ENCODE results near the gene EEIG2. TPM values are rescaled to one million over a fixed set of nuclear protein-coding genes. Genes with fewer than 3 reads are reported as not detected.

The EEIG2 gene
- polyA plus RNA-seq, 2 of the 4 experiments (the other 2 are of a cell fraction) = 5.3 to 7.9 TPM

DNA sequence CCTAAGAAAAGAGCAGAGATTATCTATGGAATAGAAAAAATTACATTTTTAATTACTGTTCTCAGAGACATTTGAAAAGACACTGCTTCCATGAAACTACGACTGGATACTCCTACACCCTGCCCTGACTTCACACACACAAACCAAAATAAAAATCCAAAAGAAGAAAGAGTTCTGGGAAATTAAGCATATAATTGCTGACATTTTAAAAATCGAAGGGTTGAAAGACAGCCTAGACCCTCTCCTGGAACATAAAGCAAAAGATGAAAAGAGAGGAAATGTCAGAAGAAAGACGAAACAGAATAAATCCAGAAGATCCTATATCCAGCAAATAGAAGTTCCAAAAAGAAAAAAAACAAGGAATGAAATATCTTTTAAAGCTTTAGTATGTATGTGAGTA lies 32.8 kb upstream of the EEIG2 start (continued):
- no peak for TF ChIP-seq REST (IDR thresholded peaks at IDR 0.05)
- no peak for TF ChIP-seq EHF (CRISPR knock-in tag; IDR thresholded peaks at IDR 0.05)
- no peak for TF ChIP-seq MAX (IDR thresholded peaks at IDR 0.05)
- no peak for TF ChIP-seq RCOR1 (IDR thresholded peaks at IDR 0.05; ENCODE audit: low read depth, low read length)
- TF ChIP-seq POLR2A (IDR thresholded peaks at IDR 0.05; ENCODE audit: low read length) = no peak

DNA sequence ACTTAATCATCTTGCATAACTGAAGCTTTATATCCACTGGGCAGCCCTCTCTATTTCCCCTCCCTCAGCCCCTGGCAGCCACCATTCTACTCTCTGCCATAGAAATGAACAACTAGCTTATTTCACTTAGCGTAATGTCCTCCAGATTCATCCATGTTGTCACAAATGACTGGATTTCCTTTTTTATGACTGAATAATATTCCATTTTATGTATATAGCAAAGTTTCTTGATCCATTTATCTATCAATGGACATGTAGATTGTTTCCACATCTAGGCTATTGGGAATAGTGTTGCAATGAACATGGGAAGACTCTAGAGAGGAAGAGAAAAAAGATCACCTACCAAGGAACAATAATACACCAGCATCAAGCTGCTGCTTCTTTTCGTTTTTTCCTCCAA lies 32.1 kb upstream of the EEIG2 start:
- WGBS (ENCODE audit: missing lambda C conversion rate) = 43% methylated on average over 2 of the region's 2 CpGs
- DNase-seq (ENCODE audit: low read depth in 1 of 2, low spot score in 1 of 2) = no peak
- Histone ChIP-seq H3K27ac (no peak overlapping the region), H3K9me3 (no peaks in the 10 kb centered on the region), H3K4me1 (no peaks in the 10 kb centered on the region), H3K4me2 (no peak overlapping the region), H3K4me3 (no peak overlapping the region)
- TF ChIP-seq ZSCAN20 (CRISPR knock-in tag; IDR thresholded peaks at IDR 0.05) (no peak), TP53 (CRISPR knock-in tag; IDR thresholded peaks at IDR 0.05) (no peak), JUN (IDR thresholded peaks at IDR 0.05) (no peak), BHLHE40 (IDR thresholded peaks at IDR 0.05; ENCODE audit: low read depth, low read length) (no peak), RFX5 (IDR thresholded peaks at IDR 0.05) (no peak), ZNF302 (CRISPR knock-in tag; IDR thresholded peaks at IDR 0.05) (no peak), KDM1A (IDR thresholded peaks at IDR 0.05; ENCODE audit: low read depth) (no peak), HOXA7 (CRISPR knock-in tag; IDR thresholded peaks at IDR 0.05) (no peak), ESRRA (IDR thresholded peaks at IDR 0.05; ENCODE audit: borderline replicate concordance, low read length) (no peak), MAX (IDR thresholded peaks at IDR 0.05) (no peak), ELK1 (IDR thresholded peaks at IDR 0.05; ENCODE audit: low read depth, low read length) (no peak), USF2 (IDR thresholded peaks at IDR 0.05) (no peak)
- ChIA-PET CTCF (interaction anchor here (0.9 kb wide), 1 partner anchor 33 kb away, joined by 3 read pairs; no protein-coding TSS in a partner anchor), POLR2A (no interaction called here)
- no peak for FAIRE-seq
- ATAC-seq = no peak

GRCh38 chr1:108531444-108531843 lies 28.5 kb upstream of the EEIG2 start:
- DNase-seq (ENCODE audit: low read depth in 1 of 2, low spot score in 1 of 2) (no peak), FAIRE-seq (no peak), ATAC-seq (no peak)
- Histone ChIP-seq H3K4me2 (no peak overlapping the region), H3K4me3 (no peak overlapping the region), H3K27ac (no peak overlapping the region), H3K9me3 (no peaks in the 10 kb centered on the region), H3K4me1 (no peaks in the 10 kb centered on the region)
- CTCF ChIA-PET = interaction anchor here (2.0 kb wide), 1 partner anchor 19 kb away, joined by 7 read pairs; no protein-coding TSS in a partner anchor
- 90% methylated on average over 4 of the region's 4 CpGs for WGBS (ENCODE audit: missing lambda C conversion rate)
- no peak for TF ChIP-seq EP300 (IDR thresholded peaks at IDR 0.05)
- POLR2A ChIA-PET = no interaction called here

DNA sequence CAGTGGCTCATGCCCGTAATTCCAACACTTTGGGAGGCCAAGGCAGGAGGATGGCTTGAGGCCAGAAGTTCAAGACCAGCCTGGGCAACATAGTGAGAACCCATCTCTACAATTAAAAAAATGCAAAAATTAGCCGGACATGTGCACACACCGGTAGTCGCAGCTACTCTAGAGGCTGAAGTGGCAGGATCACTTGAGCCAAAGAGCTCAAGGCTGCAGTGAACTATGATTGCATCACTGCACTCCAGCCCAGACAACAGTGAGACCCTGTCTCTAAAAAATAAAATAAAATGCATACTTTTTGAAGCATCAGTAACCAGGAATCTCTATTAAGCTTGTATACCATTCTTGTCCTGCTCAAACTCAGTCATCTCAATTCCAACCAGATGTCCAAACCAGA lies 27.2 kb upstream of the EEIG2 start:
- POLR2A ChIA-PET = no interaction called here
- no peaks in the 10 kb centered on the region for H3K4me1 ChIP-seq
- ATAC-seq = no peak
- DNase-seq (ENCODE audit: low read depth in 1 of 2, low spot score in 1 of 2) = no peak
- no peak for FAIRE-seq
- CTCF ChIA-PET = no interaction called here
- no peak overlapping the region for H3K27ac ChIP-seq
- no peaks in the 10 kb centered on the region for H3K9me3 ChIP-seq
- TF ChIP-seq, protein P1, sequence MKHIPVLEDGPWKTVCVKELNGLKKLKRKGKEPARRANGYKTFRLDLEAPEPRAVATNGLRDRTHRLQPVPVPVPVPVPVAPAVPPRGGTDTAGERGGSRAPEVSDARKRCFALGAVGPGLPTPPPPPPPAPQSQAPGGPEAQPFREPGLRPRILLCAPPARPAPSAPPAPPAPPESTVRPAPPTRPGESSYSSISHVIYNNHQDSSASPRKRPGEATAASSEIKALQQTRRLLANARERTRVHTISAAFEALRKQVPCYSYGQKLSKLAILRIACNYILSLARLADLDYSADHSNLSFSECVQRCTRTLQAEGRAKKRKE (CRISPR knock-in tag; IDR thresholded peaks at IDR 0.05; ENCODE audit: low read depth) = no peak
- TF ChIP-seq JUN (IDR thresholded peaks at IDR 0.05) (no peak), EHF (CRISPR knock-in tag; IDR thresholded peaks at IDR 0.05) (no peak), ZNF302 (CRISPR knock-in tag; IDR thresholded peaks at IDR 0.05) (no peak), RFX5 (IDR thresholded peaks at IDR 0.05) (no peak), BCL3 (IDR thresholded peaks at IDR 0.05) (no peak), HOXB5 (CRISPR knock-in tag; IDR thresholded peaks at IDR 0.05) (no peak), FOSB (CRISPR knock-in tag; IDR thresholded peaks at IDR 0.05) (no peak), NFE2L2 (conservative IDR thresholded peaks at IDR 0.05; ENCODE audit: low read length) (no peak)
- TF ChIP-seq, protein P2, sequence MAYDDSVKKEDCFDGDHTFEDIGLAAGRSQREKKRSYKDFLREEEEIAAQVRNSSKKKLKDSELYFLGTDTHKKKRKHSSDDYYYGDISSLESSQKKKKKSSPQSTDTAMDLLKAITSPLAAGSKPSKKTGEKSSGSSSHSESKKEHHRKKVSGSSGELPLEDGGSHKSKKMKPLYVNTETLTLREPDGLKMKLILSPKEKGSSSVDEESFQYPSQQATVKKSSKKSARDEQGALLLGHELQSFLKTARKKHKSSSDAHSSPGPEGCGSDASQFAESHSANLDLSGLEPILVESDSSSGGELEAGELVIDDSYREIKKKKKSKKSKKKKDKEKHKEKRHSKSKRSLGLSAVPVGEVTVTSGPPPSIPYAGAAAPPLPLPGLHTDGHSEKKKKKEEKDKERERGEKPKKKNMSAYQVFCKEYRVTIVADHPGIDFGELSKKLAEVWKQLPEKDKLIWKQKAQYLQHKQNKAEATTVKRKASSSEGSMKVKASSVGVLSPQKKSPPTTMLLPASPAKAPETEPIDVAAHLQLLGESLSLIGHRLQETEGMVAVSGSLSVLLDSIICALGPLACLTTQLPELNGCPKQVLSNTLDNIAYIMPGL (CRISPR knock-in tag; IDR thresholded peaks at IDR 0.05; ENCODE audit: borderline replicate concordance) = no peak
- H3K4me2 ChIP-seq = no peak overlapping the region
- H3K4me3 ChIP-seq = no peak overlapping the region
- WGBS (ENCODE audit: missing lambda C conversion rate) = 63% methylated on average over 4 of the region's 4 CpGs
